GM19397 (cell line): Measurements from ENCODE around the gene ATP9B.

Experiments
- ATAC-seq: cut with Tn5 transposase; IDR thresholded peaks from one replicate; pipeline ENCODE4 v1.9.1; 2021; ENCODE audit warnings: mild to moderate bottlenecking, moderate library complexity; ENCODE audit not compliant: unreplicated experiment

The ATP9B gene

GRCh38 chr18:79193826-79194225, 124.6 kb downstream of the ATP9B start:
- ATAC-seq, result no peak

- no peak for ATAC-seq
These were observed 126.8 kb downstream of the ATP9B start for GRCh38 chr18:79195716-79196683.

DNA sequence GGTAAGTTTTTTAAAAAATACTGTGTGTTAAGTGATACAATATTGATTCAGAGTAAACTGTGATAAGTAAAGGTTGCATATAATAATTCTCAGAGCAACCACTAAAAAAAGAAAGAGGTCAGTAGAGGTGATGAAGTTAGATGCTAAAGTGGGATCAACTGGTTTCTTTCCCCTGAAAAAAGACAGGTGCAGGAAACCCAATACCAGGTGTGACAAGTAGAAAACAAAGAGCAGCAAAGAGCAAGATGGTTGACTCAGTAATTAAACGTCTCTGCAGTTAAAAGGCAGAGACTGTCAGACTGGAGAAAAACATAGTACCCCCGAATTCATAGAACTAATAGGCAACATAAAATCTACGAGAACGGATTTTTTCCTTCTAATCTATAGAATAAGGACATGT, 128.3 kb downstream of the ATP9B start:
- ATAC-seq, result no peak

DNA sequence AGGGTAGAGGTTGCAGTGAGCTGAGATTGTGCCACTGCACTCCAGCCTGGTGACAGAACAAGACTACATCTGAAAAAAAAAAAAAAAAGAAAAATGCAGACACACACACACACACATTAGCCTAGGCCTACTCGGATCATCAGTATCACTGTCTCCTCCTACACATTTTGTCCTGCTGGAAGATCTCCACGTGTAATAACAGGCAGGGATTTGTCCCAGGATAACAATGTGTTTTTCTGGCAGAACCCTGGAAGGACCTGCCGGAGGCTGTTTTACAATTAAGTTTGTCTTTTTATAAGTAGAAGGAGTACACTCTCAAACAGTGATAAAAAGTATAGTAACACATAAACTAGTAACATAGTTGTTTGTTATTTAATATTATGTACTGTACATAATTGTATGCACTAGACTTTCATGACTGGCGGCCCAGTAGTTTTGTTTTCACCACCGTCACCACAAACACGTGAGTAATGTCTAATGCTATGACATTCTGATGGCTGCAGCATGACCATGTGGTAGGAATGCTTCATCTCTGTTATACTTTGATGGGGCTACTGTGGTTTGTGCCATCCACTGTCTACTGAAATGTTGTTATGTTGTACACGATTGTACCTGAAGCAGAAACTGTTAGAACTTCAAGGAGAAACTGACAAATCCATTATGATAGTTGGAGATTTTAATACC, 130.6 kb downstream of the ATP9B start:
- no peak for ATAC-seq

GRCh38 chr18:79200546-79201268, 131.5 kb downstream of the ATP9B start:
- no peak for ATAC-seq

GRCh38 chr18:79203017-79203605, 133.9 kb downstream of the ATP9B start:
- no peak for ATAC-seq

DNA sequence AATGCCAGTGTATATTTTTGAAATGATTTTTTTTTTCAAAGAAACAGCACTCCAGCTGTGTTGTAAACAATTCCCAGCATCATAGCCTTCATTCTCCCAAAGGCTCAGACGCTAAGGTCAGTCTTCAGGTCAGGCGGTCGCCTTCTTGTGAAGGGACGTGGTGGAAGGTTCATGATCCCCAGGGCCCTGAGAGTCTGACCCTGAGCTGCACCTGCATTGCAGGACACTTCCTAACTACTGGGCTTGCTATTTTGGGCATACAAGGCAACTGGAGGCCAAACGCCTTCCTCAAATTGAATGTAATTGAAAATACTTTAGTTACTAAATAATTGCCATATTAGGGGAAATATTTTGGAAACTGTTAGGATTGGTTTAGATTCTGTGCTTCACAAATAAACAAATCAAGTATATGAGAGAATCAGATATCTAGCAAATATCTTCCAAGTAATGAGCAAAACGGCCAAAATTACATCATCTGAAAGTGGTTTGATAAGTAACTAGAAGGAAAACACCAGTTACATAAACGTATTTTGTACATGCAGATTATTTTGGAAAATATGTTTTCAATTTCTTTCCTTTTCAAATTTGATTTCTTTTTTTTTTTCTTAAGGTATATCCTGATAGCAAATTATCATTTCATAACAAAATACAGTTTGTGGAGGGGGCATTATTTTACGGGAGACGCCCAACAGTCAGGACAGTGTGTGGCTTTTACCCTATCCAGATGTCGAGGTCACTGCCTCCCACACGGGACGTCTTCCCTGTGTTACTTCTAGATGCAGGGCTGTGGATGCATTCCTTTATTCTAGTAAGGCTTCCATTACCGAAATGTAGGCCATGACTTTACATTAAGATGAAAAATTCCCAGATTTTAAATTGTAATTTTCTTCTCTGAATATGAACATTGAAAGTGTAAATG, 136.0 kb downstream of the ATP9B start:
- ATAC-seq, result no peak

DNA sequence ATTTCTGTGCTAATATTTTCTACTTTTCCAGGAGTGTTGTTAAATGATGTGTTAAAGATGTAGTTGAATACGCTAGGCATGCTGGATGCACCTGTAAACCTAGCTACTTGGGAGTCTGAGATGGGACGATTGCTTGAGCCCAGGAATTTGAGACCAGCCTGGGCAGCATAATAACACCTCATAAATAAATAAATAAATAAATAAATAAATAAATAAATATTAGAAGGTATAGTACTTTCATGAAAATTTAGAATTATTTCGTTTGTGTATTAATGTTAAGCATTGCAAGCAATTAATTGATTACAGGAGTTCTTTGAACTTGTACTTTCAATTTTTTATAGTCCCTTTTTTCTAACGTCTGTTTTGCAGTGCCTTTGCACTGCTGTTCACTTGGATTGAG, 137.2 kb downstream of the ATP9B start:
- no peak for ATAC-seq

GRCh38 chr18:79208906-79209305, 139.7 kb downstream of the ATP9B start:
- no peak for ATAC-seq

- ATAC-seq, result no peak
These were observed 141.1 kb downstream of the ATP9B start for GRCh38 chr18:79210002-79210910.

- no peak for ATAC-seq
These were observed 142.7 kb downstream of the ATP9B start for GRCh38 chr18:79211844-79212243.

- no peak for ATAC-seq
These were observed 144.9 kb downstream of the ATP9B start for GRCh38 chr18:79214056-79214455.

GRCh38 chr18:79216176-79216575, 147.0 kb downstream of the ATP9B start:
- no peak for ATAC-seq

- ATAC-seq, result no peak
These were observed 148.9 kb downstream of the ATP9B start for GRCh38 chr18:79217979-79218604.

GRCh38 chr18:79218605-79219190, 149.5 kb downstream of the ATP9B start:
- ATAC-seq, result no peak

- ATAC-seq, result no peak
These were observed 151.9 kb downstream of the ATP9B start for GRCh38 chr18:79221136-79221535.

DNA sequence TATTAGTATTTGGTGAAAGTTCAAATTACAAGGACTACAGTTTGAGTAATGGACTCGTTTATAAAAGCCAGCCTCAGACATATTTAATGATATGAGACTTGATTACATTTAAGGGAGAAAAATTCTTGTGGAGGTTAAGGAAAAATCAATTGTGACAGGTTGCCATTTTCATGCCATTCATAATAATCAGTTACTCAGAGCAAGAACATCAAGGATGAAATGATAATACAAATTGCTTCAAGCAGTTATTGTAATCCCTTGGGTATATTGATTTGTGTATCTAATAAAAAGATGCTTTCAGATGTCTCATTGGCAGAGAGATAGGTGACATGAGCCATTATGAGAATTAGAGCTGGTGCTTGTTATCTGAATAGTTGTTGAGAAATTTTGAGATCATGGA, 153.6 kb downstream of the ATP9B start:
- no peak for ATAC-seq

DNA sequence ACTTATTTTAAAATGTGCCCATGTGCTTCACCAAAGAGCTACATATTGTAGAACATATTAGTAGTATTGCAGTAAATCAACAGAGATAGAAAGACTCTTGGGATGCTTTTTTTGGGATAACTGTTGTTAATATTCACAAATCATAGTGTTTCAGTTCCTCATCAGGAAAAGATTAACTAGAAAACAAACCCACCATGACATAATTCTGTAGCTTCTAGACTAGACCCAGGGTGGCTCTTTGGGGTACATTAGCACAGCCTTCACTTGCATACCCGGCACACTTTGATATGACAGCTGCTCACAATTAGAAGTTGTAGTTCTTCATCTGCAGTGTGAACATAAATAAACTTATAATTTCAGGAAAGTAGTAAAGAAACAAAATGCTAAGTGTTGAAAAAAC, 154.2 kb downstream of the ATP9B start:
- ATAC-seq, result no peak
